ENCODE data around the gene USP31.

USP31 gene

DNA sequence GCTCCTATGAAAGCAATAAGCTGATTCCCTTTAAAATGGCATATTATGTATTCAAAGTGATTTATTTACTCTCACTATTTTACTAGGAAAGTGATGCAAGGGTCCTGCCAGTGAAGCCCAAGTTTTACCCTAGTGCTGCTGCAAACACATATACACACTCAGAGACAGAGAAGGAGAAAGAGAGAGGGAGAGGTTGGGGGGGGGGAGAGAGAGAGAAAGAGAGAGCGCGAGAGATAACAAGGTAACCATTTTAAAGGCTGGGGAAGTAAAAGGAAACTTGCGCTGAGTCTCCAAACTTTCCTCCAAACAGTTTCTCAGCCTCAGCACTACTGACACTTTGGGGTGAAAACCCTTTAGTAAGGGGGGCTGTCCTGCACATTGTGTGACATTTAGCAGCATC lies 5.9 kb downstream of the USP31 start:
- TF ChIP-seq, protein P1, sequence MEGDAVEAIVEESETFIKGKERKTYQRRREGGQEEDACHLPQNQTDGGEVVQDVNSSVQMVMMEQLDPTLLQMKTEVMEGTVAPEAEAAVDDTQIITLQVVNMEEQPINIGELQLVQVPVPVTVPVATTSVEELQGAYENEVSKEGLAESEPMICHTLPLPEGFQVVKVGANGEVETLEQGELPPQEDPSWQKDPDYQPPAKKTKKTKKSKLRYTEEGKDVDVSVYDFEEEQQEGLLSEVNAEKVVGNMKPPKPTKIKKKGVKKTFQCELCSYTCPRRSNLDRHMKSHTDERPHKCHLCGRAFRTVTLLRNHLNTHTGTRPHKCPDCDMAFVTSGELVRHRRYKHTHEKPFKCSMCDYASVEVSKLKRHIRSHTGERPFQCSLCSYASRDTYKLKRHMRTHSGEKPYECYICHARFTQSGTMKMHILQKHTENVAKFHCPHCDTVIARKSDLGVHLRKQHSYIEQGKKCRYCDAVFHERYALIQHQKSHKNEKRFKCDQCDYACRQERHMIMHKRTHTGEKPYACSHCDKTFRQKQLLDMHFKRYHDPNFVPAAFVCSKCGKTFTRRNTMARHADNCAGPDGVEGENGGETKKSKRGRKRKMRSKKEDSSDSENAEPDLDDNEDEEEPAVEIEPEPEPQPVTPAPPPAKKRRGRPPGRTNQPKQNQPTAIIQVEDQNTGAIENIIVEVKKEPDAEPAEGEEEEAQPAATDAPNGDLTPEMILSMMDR (conservative IDR thresholded peaks at IDR 0.05; ENCODE audit: low read depth, low read length), result no peak
- H3K4me3 ChIP-seq (ENCODE audit: low read depth, low read length), result no peak overlapping the region
- no peak for DNase-seq (ENCODE audit: low read depth)

GRCh38 chr16:23141959-23142740 lies 7.1 kb downstream of the USP31 start:
- no peak overlapping the region for H3K4me3 ChIP-seq (ENCODE audit: low read depth, low read length)
- TF ChIP-seq, protein P1 (conservative IDR thresholded peaks at IDR 0.05; ENCODE audit: low read depth, low read length), result no peak
- peak; percentile 55 for DNase-seq (ENCODE audit: low read depth)

GRCh38 chr16:23141500-23141899 lies 7.8 kb downstream of the USP31 start:
- DNase-seq (ENCODE audit: low read depth), result no peak
- H3K4me3 ChIP-seq (ENCODE audit: low read depth, low read length), result no peak overlapping the region
- TF ChIP-seq, protein P1 (conservative IDR thresholded peaks at IDR 0.05; ENCODE audit: low read depth, low read length), result no peak

GRCh38 chr16:23141033-23141432 lies 8.2 kb downstream of the USP31 start:
- H3K4me3 ChIP-seq (ENCODE audit: low read depth, low read length), result no peak overlapping the region
- DNase-seq (ENCODE audit: low read depth), result no peak
- TF ChIP-seq, protein P1 (conservative IDR thresholded peaks at IDR 0.05; ENCODE audit: low read depth, low read length), result no peak

DNA sequence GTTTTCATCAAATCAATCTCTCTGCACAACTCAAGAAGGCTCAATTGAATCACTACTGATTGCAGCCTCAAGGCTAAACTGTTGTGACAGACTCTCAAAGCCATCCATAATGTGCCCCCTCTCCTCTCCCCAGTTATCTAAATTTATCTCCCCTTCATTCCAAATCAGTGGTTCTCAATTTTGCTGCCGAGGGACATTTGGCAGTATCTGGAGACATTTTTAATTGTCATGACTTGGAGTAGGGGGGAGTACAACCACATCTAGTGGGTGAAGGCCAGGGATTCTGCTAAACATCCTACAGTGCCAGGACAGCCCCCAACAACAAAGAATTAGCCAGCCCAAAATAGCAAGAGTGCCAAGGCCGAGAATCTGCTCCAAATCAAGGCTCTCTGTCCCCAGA lies 9.1 kb downstream of the USP31 start:
- TF ChIP-seq, protein P1 (conservative IDR thresholded peaks at IDR 0.05; ENCODE audit: low read depth, low read length), result no peak
- no peak for DNase-seq (ENCODE audit: low read depth)
- no peak overlapping the region for H3K4me3 ChIP-seq (ENCODE audit: low read depth, low read length)

DNA sequence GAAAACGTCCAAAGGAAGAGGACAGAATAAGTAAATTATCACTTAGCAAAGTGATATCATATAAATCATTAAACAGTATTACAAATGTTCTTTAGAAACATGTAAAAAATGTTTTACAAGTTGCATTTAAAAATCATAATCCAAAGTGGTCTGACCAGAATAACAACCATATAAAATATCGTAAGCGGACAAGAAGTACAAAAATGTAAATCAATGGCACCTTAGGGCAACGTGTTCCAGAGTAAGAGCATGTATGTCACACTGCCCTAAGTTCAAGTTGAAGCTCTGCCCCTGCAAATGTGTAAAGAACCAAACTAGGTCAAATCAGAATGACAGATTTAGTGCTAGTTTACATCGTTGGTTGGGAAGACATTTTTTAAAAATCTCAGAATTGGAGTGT lies 11.4 kb downstream of the USP31 start:
- TF ChIP-seq, protein P1 (conservative IDR thresholded peaks at IDR 0.05; ENCODE audit: low read depth, low read length), result no peak
- no peak overlapping the region for H3K4me3 ChIP-seq (ENCODE audit: low read depth, low read length)
- DNase-seq (ENCODE audit: low read depth), result no peak

GRCh38 chr16:23137256-23137655 lies 12.0 kb downstream of the USP31 start:
- no peak overlapping the region for H3K4me3 ChIP-seq (ENCODE audit: low read depth, low read length)
- TF ChIP-seq, protein P1 (conservative IDR thresholded peaks at IDR 0.05; ENCODE audit: low read depth, low read length), result no peak
- no peak for DNase-seq (ENCODE audit: low read depth)
